Astrocyte (in vitro differentiated cells and primary cell): Measurements from ENCODE around the gene C16orf86. TPM values are rescaled to one million over a fixed set of nuclear protein-coding genes. Genes with fewer than 3 reads are reported as not detected.

ENCODE experiments used
- DNase-seq: peaks from one replicate; pipeline ENCODE4 v3.0.0-alpha.2; 2010; ENCODE audit warnings: low read depth
- FAIRE-seq: peaks from 2 replicates; lab custom pipeline; 2011; peaks lifted over from hg19 to GRCh38; lab: Jason Lieb, UNC
- H2AFZ ChIP-seq: 2 replicates; pipeline ENCODE4 v1.6.0; 2012; ENCODE audit warnings: low read depth, low read length, inconsistent platforms
- H3K27ac ChIP-seq: 2 replicates; pipeline ENCODE4 v1.5.1; 2011; ENCODE audit warnings: low read depth, low read length, inconsistent platforms
- H3K27me3 ChIP-seq: 2 replicates; pipeline ENCODE4 v1.6.0; 2011; ENCODE audit warnings: low read length, inconsistent platforms; ENCODE audit not compliant: insufficient read depth
- H3K36me3 ChIP-seq: 2 replicates; pipeline ENCODE4 v1.5.1; 2011; ENCODE audit warnings: low read length, inconsistent platforms; ENCODE audit not compliant: insufficient read depth
- H3K4me1 ChIP-seq: 2 replicates; pipeline ENCODE4 v1.5.1; 2011; ENCODE audit warnings: low read length, inconsistent platforms; ENCODE audit not compliant: insufficient read depth
- H3K4me2 ChIP-seq: 2 replicates; pipeline ENCODE4 v1.6.0; 2012; ENCODE audit warnings: low read length, inconsistent platforms
- H3K4me3 ChIP-seq: 2 replicates; pipeline ENCODE4 v1.5.1; 2011; ENCODE audit warnings: low read depth, mild to moderate bottlenecking, low read length, inconsistent platforms; ENCODE audit not compliant: insufficient read depth
- H3K79me2 ChIP-seq: 2 replicates; pipeline ENCODE4 v1.6.0; 2012; ENCODE audit warnings: mild to moderate bottlenecking, low read length, inconsistent platforms; ENCODE audit not compliant: insufficient read depth
- H3K9ac ChIP-seq: 2 replicates; pipeline ENCODE4 v1.6.0; 2012; ENCODE audit warnings: mild to moderate bottlenecking, low read length, inconsistent platforms
- H3K9me3 ChIP-seq: 2 replicates; pipeline ENCODE4 v1.5.1; 2012; ENCODE audit warnings: low read depth, mild to moderate bottlenecking, low read length, inconsistent platforms; ENCODE audit not compliant: insufficient read depth
- H4K20me1 ChIP-seq: 2 replicates; pipeline ENCODE4 v1.6.0; 2012; ENCODE audit warnings: low read length, inconsistent platforms; ENCODE audit not compliant: insufficient read depth
- H3K27ac Mint-ChIP-seq: one replicate; pipeline ENCODE4 v1.8.0; 2021; ENCODE audit warnings: mild to moderate bottlenecking, mixed read lengths; ENCODE audit not compliant: unreplicated experiment
- H3K27me3 Mint-ChIP-seq: one replicate; pipeline ENCODE4 v1.8.0; 2021; ENCODE audit warnings: low read depth, mixed read lengths; ENCODE audit not compliant: unreplicated experiment
- H3K36me3 Mint-ChIP-seq: one replicate; pipeline ENCODE4 v1.8.0; 2021; ENCODE audit warnings: low read depth, mixed read lengths; ENCODE audit not compliant: unreplicated experiment
- H3K4me1 Mint-ChIP-seq: one replicate; pipeline ENCODE4 v1.8.0; 2021; ENCODE audit warnings: low read depth, mixed read lengths; ENCODE audit not compliant: unreplicated experiment
- H3K4me3 Mint-ChIP-seq: one replicate; pipeline ENCODE4 v1.8.0; 2021; ENCODE audit warnings: mild to moderate bottlenecking, moderate library complexity, mixed read lengths; ENCODE audit not compliant: unreplicated experiment
- H3K9me3 Mint-ChIP-seq: one replicate; pipeline ENCODE4 v1.8.0; 2021; ENCODE audit warnings: mild to moderate bottlenecking, mixed read lengths; ENCODE audit not compliant: unreplicated experiment
- EZH2 ChIP-seq: IDR thresholded peaks from 2 replicates; pipeline ENCODE4 v1.6.1; 2012; ENCODE audit warnings: mild to moderate bottlenecking, low read length, inconsistent platforms; ENCODE audit not compliant: insufficient read depth
- total RNA-seq: library from RNA; stranded (reverse); gene quantifications from 2 replicates; pipeline ENCODE4 v1.2.1, GENCODE V29; 2021
- TF ChIP-seq, protein P1 (sequence below): IDR thresholded peaks from 2 replicates; pipeline ENCODE4 v1.5.1; 2011; ENCODE audit warnings: low read depth, mild to moderate bottlenecking, inconsistent platforms, low read length, moderate library complexity; ENCODE audit not compliant: insufficient read depth

C16orf86 gene
- total RNA-seq, 1 donor from 2014 or later = 0.32 TPM

DNA sequence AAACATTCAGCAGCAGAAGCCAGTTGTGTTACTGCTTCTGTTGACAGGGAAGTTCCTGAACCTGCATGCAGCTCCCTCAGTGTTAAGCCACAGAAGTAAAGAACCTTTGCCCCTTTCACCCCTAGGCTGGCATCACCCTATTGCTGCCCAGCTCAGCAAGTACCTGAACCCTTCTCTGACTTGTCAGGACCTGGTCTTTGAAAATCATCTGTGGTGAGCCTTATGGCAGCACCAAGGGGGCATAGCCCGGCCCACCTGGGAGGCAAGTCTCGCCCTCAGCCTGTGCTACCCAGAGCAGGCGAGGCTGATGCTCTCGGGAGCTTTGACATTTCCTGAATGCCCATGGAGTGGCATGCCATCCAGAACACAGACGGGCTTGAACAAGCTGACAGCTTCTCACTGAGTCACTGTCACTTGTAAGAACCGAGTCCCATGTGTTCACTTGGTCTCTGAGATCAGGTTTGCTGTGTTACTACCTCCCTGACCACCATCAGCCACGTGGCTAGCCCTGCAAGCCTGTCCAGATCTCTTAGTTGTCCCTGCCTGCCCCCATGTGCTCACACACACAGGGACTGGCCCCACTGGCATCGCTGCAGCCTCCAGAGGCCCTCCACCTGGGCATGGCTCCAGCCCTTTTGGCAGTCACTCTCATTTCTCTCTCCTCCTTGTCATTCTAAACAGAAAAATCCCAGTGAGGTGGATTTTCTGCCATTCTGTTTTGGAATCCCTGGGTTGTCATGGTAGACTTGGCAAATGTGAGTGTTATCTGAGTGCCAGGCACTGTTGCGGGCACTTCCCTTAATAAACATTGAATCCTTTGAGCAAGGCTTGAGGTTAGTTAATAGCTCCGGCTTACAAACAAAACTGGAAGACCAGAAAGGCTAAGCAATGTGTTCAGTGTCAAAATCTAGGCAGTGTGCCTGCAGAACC lies 24.6 kb upstream of the C16orf86 start:
- H3K27ac ChIP-seq = no peak overlapping the region
- TF ChIP-seq, protein P1, sequence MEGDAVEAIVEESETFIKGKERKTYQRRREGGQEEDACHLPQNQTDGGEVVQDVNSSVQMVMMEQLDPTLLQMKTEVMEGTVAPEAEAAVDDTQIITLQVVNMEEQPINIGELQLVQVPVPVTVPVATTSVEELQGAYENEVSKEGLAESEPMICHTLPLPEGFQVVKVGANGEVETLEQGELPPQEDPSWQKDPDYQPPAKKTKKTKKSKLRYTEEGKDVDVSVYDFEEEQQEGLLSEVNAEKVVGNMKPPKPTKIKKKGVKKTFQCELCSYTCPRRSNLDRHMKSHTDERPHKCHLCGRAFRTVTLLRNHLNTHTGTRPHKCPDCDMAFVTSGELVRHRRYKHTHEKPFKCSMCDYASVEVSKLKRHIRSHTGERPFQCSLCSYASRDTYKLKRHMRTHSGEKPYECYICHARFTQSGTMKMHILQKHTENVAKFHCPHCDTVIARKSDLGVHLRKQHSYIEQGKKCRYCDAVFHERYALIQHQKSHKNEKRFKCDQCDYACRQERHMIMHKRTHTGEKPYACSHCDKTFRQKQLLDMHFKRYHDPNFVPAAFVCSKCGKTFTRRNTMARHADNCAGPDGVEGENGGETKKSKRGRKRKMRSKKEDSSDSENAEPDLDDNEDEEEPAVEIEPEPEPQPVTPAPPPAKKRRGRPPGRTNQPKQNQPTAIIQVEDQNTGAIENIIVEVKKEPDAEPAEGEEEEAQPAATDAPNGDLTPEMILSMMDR = no peak
- no peak for TF ChIP-seq EZH2
- no peak overlapping the region for H3K4me3 ChIP-seq
- peaks cover 7% of the 10 kb centered on the region for H3K27me3 Mint-ChIP-seq
- peaks cover 19% of the 10 kb centered on the region for H4K20me1 ChIP-seq
- peaks cover 16% of the 10 kb centered on the region for H3K27me3 ChIP-seq
- no peaks in the 10 kb centered on the region for H3K9me3 ChIP-seq
- no peak overlapping the region for H3K4me2 ChIP-seq
- no peak overlapping the region for H2AFZ ChIP-seq
- DNase-seq = no peak
- no peak for FAIRE-seq
- H3K79me2 ChIP-seq = no peaks in the 10 kb centered on the region
- H3K4me1 Mint-ChIP-seq = no peaks in the 10 kb centered on the region
- no peak overlapping the region for H3K27ac Mint-ChIP-seq
- no peaks in the 10 kb centered on the region for H3K4me1 ChIP-seq
- no peak overlapping the region for H3K9ac ChIP-seq
- H3K9me3 Mint-ChIP-seq = no peaks in the 10 kb centered on the region
- H3K36me3 Mint-ChIP-seq = peaks cover 6% of the 10 kb centered on the region
- no peak overlapping the region for H3K4me3 Mint-ChIP-seq
- H3K36me3 ChIP-seq = peaks cover 19% of the 10 kb centered on the region

DNA sequence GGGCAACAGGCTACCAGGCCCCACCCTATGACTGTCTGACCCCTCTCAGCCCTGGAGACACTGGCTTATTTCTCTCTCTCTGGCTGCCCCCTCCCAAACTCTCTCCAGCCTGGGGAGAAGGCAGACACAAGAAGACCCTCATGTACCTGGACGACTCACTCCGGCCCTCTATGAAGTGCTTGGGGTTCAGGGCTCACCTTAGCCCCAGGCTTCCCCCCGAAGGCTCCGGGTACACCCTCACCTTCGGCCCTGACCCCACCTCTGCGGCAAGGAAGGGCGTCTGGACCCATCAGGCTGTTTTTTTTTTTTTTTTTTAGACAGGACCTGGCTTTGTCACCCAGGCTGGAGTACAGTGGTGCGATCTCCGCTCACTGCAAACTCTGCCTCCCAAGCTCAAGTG lies 22.6 kb upstream of the C16orf86 start:
- no peak overlapping the region for H3K27ac ChIP-seq
- no peak overlapping the region for H3K9ac ChIP-seq
- TF ChIP-seq, protein P1 = no peak
- TF ChIP-seq EZH2 = no peak
- H3K4me3 ChIP-seq = no peak overlapping the region
- peaks cover 27% of the 10 kb centered on the region for H3K27me3 ChIP-seq
- H3K27me3 Mint-ChIP-seq = peaks cover 16% of the 10 kb centered on the region
- H3K9me3 ChIP-seq = no peaks in the 10 kb centered on the region
- DNase-seq = no peak
- H3K4me2 ChIP-seq = no peak overlapping the region
- H4K20me1 ChIP-seq = peaks cover 11% of the 10 kb centered on the region
- FAIRE-seq = no peak
- H3K4me1 ChIP-seq = no peaks in the 10 kb centered on the region
- peaks cover 3% of the 10 kb centered on the region for H3K9me3 Mint-ChIP-seq
- H3K4me1 Mint-ChIP-seq = no peaks in the 10 kb centered on the region
- peaks cover 4% of the 10 kb centered on the region for H3K36me3 ChIP-seq
- no peak overlapping the region for H2AFZ ChIP-seq
- H3K27ac Mint-ChIP-seq = no peak overlapping the region
- H3K79me2 ChIP-seq = no peaks in the 10 kb centered on the region
- no peak overlapping the region for H3K4me3 Mint-ChIP-seq
- peaks cover 4% of the 10 kb centered on the region for H3K36me3 Mint-ChIP-seq
